DMS153 (cell line): ENCODE results near the gene COL6A5.
"Not testable (repeated sequence)": the region's sequence is repeated elsewhere in the genome, so short reads cannot be mapped to it uniquely, and the experiment has no call there.

Source experiments
- DNase-seq: peaks from one replicate; lab custom pipeline; 2025; lab: John Stamatoyannopoulos, UW

COL6A5 gene

GRCh38 chr3:130384476-130385025 is 39.1 kb downstream of the COL6A5 start:
- DNase-seq: no peak

- DNase-seq: no peak
Observed at GRCh38 chr3:130386604-130387263, 41.3 kb downstream of the COL6A5 start.

GRCh38 chr3:130389743-130390478 is 44.4 kb downstream of the COL6A5 start:
- DNase-seq: no peak

- no peak for DNase-seq
Observed at GRCh38 chr3:130392266-130392665, 46.8 kb downstream of the COL6A5 start.

GRCh38 chr3:130393594-130393993 is 48.1 kb downstream of the COL6A5 start:
- DNase-seq: no peak

GRCh38 chr3:130395331-130395730 is 49.9 kb downstream of the COL6A5 start:
- DNase-seq: no peak

- DNase-seq: peak; percentile 4
Observed at GRCh38 chr3:130395916-130396315, 50.4 kb downstream of the COL6A5 start.

- no peak for DNase-seq
Observed at GRCh38 chr3:130404401-130404800, 58.9 kb downstream of the COL6A5 start.

- no peak for DNase-seq
Observed at GRCh38 chr3:130405956-130406355, 60.5 kb downstream of the COL6A5 start.

GRCh38 chr3:130408253-130408652 is 62.8 kb downstream of the COL6A5 start:
- not testable (repeated sequence) for DNase-seq

GRCh38 chr3:130411320-130411719 is 65.8 kb downstream of the COL6A5 start:
- no peak for DNase-seq

- no peak for DNase-seq
Observed at GRCh38 chr3:130412991-130413560, 67.6 kb downstream of the COL6A5 start.

GRCh38 chr3:130414457-130414856 is 69.0 kb downstream of the COL6A5 start:
- DNase-seq: no peak

- no peak for DNase-seq
Observed at GRCh38 chr3:130420466-130420865, 75.0 kb downstream of the COL6A5 start.

GRCh38 chr3:130423064-130423463 is 77.6 kb downstream of the COL6A5 start:
- no peak for DNase-seq

GRCh38 chr3:130424837-130425236 is 79.4 kb downstream of the COL6A5 start:
- DNase-seq: no peak

- DNase-seq: peak; percentile 15
Observed at GRCh38 chr3:130425484-130425883, 80.0 kb downstream of the COL6A5 start.

GRCh38 chr3:130426206-130426605 is 80.7 kb downstream of the COL6A5 start:
- DNase-seq: no peak

GRCh38 chr3:130428871-130429712 is 83.6 kb downstream of the COL6A5 start:
- no peak for DNase-seq

GRCh38 chr3:130429713-130430023 is 84.2 kb downstream of the COL6A5 start:
- no peak for DNase-seq

GRCh38 chr3:130430266-130430665 is 84.8 kb downstream of the COL6A5 start:
- no peak for DNase-seq

- not testable (repeated sequence) for DNase-seq
Observed at GRCh38 chr3:130432086-130432485, 86.6 kb downstream of the COL6A5 start.
